ENCODE results near the gene SLC20A1.
"Not testable (repeated sequence)": the region's sequence is repeated elsewhere in the genome, so short reads cannot be mapped to it uniquely, and the experiment has no call there.

Gene SLC20A1

DNA sequence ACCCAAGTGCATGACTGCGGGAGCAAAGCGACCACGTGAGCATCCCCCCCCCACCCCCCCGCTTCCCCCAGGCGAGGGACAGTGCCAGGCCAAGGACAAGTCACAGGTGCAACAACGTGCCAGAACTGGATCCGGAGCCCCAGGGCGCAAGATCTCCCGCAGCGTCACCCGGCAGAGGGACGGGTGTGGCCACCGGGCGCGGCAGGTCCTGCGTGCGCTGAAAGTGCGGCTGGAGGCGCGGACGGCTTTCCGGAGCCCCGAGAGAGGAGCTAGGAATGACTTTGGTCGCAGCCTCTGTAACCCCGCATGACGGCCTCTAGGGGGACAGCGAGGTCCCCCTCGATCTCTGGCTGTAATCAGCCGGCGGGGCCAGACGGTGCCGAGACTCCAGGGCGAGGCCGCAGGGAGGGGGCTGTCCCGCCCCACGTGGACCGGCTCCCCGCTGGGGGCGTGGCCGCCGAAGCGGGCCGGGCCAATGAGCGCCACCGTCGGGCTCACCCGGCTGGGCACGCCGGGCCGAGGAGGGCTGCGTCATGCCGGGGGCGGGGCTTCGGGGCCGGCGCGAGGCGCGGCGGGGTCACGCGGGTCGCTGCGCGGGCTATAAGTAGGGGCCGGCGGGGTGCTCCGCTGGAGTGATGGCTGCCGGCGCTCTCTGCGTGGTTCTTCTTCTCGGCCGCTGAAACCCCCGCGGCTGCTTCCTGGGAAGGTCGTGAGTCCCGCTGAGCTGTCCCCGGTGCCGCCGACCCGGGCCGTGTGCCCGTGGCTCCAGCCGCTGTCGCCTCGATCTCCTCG, at the start of gene SLC20A1:
Gene SLC20A1, plus strand, starts transcription at position 630 of the 792 bp plus-strand sequence. CDS start 890 bp downstream, outside the sequence.
- DNase-seq (ENCODE audit: low read depth): peak; percentile 82

DNA sequence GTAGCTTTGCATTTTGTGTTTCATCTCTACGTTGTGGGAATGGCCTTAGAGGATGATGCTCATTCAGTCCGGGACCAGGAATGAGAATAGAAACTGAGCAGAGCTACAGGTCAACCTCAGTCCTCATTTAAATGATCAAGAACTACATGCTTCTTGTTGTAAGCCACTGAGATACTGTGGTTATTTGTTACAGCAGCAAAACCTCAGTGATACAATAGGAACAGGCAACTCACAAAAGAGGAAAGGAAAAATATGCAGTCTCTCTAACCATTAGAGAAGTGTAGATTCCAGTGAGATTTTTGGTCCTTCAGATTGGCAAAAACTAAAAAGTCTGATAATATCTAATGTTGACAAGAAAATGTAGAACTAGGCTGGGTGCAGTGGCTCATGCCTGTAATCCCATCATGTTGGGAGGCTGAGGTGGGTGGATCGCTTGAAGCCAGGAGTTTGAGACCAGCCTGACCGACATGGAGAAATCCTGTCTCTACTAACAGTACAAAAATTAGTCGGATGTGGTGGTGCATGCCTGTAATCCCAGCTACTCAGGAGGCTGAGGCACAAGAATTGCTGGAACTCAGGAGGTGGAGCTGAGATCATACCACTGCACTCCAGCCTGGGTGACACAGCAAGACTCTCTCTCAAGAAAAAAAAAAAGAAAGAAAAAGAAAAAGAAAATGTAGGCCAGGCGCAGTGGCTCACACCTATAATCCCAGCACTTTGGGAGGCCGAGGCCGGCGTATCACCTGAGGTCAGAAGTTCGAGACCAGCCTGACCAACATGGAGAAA, 48.0 kb upstream of the SLC20A1 start:
- DNase-seq (ENCODE audit: low read depth): no peak

- no peak for DNase-seq (ENCODE audit: low read depth)
These were observed 45.1 kb upstream of the SLC20A1 start for GRCh38 chr2:112600634-112601033.

GRCh38 chr2:112601754-112602153, 44.0 kb upstream of the SLC20A1 start:
- DNase-seq (ENCODE audit: low read depth): no peak

GRCh38 chr2:112602917-112603316, 42.8 kb upstream of the SLC20A1 start:
- DNase-seq (ENCODE audit: low read depth): no peak

GRCh38 chr2:112603731-112604130, 42.0 kb upstream of the SLC20A1 start:
- DNase-seq (ENCODE audit: low read depth): no peak

DNA sequence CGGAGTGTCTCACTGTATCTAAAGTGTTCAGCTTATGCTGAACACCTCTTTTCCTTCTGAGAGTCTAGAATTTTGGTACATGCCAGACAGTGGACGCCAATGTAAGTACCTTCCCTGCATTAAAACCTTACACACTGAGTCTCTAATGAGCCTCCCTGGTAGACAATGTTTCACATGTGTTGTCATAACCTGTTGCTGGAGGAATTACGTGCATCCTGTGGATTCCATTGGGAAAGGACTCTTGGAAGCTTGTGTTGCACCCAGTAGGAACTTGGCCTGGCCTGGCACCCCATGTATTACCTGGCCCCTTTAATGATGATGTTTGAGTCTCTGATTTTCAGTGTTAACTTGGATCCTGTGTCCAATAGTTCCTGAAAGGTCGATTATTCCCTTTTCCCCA, 40.8 kb upstream of the SLC20A1 start:
- DNase-seq (ENCODE audit: low read depth): no peak

DNA sequence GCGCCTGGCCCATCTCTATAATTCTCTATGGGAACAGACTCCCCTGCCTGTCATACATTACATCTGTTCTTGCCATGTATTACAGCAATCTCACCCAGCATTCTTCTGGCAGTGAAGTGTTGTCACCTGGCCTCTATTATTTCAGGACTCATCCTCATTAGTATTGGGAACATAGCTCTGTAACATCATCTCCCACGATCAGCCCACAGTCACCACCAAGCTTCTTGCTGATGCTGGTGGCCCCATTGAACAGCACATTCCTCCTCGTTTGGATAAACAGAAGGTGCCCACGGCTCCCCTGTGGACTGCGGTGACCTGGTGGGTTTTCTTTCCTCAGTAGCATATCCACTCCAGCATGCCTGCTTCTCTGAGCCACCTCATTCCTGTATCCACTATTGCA, 39.8 kb upstream of the SLC20A1 start:
- no peak for DNase-seq (ENCODE audit: low read depth)

- DNase-seq (ENCODE audit: low read depth): no peak
These were observed 39.2 kb upstream of the SLC20A1 start for GRCh38 chr2:112606547-112606946.

DNA sequence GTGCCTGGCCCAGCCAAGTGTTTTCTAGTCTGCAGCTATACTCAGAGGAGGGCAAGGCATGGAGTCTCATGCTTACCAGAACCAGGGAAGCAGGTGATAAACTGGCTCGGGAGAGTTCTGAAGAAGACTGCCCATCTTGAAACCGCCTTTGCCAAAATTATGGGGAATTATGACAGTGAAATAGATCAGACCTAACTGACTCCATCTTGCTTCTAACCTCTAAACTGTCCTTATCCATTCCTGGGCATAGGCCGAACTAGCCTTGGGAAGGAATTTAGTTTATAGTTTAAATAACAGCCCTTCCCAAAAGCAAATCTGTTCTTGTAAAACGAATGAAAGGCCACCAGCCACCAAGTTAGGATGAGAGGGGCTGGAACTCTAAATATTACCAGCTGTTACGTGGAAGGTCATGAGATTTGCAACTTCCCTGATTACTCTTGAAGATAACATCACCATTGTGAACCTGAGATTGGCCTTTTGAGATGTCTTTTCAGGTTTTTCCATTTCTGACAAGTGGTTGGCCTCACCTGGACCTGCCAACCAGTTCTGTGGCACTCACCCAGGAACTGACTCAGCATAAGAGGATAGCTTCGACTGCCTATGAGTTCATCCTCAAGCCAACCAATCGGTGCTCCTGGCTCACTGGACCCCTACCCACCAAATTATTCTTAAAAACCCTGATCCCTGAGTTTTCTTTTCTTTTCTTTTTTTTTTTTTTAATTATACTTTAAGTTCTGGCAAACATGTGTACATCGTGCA, 37.9 kb upstream of the SLC20A1 start:
- no peak for DNase-seq (ENCODE audit: low read depth)

DNA sequence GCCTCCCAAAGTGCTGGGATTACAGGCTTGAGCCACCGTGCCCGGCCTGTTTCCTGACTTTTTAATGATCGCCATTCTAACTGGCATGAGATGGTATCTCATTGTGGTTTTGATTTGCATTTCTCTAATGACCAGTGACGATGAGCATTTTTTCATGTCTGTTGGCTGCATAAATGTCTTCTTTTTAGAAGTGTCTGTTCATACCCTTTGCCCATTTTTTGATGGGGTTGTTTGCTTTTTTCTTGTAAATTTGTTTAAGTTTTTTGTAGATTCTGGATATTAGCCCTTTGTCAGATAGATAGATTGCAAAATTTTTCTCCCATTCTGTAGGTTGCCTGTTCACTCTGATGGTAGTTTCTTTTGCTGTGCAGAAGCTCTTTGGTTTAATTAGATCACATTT, 36.4 kb upstream of the SLC20A1 start:
- DNase-seq (ENCODE audit: low read depth): not testable (repeated sequence)

DNA sequence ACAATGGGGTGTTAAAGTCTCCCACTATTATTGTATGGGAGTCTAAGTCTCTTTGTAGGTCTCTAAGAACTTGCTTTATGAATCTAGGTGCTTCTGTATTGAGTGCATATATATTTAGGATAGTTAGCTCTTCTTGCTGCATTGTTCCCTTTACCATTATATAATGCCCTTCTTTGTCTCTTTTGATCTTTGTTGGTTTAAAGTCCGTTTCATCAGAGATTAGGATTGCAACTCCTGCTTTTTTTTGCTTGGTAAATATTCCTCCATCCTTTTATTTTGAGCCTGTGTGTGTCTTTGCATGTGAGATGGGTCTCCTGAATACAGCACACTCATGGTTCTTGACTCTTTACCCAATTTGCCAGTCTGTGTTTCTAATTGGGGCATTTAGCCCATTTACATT, 33.5 kb upstream of the SLC20A1 start:
- not testable (repeated sequence) for DNase-seq (ENCODE audit: low read depth)

DNA sequence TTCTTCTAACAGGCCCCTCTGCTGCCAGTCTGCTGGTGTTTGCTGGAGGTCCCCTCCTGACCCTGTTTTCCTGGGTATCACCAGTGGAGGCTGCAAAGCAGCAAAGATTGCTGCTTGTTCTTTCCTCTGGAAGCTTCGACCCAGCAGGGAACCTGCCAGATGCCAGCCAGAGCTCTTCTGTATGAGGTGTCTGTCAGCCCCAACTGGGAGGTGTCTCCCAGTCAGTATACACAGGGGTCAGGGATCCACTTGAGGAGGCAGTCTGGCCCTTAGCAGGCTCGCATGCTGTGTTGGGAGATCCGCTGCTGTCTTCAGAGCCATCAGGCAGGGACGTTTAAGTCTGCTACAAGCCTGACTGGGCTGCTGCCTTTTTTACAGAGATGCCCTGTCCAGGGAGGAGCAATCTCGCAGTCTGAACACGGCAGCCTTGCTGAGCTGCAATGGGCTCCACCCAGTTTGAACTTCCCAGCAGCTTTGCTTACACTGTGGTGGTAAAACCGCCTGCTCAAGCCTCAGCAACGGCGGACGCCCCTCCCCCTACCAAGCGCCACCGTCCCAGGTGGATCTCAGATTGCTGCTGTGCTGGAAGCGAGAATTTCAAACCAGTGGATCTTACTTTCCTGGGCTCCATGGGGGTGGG, 31.4 kb upstream of the SLC20A1 start:
- DNase-seq (ENCODE audit: low read depth): no peak

DNA sequence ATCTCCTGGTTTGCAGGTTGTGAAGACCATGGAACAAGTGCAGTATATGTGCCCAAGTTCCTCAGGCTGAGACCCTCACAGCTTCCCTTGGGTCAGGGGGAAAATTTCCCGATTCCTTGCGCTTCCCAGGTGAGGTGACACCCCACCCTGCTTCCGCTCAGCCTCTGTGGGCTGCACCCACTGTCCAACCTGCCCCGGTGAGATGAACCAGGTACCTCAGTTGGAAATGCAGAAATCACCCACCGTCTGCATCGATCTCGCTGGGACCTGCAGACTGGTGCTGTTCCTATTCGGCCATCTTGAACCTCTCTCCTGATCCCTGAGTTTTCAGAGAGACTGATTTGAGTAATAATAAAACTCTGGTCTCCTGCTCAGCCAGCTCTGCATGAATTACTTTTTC, 30.7 kb upstream of the SLC20A1 start:
- DNase-seq (ENCODE audit: low read depth): no peak

DNA sequence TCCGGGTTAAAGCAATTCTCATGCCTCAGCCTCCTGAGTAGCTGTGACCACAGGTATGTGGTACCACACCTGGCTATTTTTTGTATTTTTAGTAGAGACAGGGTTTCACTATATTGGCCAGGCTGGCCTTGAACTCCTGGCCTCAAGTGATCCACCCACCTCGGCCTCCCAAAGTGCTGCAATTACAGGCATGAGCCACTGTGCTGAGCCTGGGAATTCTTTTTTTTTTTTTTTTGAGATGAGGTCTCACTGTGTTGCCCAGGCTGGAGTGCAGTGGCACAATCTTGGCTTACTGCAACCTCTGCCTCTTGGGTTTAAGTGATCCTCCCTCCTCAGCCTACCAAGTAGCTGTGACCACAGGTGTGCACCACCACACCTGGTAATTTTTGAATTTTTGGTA, 29.9 kb upstream of the SLC20A1 start:
- not testable (repeated sequence) for DNase-seq (ENCODE audit: low read depth)

DNA sequence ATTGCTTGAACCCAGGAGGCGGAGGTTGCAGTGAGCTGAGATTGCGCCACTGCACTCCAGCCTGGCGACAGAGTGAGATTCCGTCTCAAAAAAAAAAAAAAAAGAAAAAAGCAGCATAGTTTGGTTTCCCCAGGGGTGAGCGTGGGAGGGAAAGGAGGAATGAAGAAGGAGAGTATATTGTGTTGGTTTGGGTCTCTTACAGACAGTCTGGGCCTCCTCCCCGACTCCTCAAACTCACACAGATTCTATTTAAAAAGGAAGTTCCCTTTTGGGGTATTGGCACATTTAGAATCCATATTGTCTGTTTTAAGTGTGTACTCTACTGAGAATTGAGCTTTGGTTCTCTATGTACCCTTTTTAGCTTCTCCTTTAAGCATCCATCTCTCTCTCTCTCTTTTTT, 27.4 kb upstream of the SLC20A1 start:
- DNase-seq (ENCODE audit: low read depth): no peak

DNA sequence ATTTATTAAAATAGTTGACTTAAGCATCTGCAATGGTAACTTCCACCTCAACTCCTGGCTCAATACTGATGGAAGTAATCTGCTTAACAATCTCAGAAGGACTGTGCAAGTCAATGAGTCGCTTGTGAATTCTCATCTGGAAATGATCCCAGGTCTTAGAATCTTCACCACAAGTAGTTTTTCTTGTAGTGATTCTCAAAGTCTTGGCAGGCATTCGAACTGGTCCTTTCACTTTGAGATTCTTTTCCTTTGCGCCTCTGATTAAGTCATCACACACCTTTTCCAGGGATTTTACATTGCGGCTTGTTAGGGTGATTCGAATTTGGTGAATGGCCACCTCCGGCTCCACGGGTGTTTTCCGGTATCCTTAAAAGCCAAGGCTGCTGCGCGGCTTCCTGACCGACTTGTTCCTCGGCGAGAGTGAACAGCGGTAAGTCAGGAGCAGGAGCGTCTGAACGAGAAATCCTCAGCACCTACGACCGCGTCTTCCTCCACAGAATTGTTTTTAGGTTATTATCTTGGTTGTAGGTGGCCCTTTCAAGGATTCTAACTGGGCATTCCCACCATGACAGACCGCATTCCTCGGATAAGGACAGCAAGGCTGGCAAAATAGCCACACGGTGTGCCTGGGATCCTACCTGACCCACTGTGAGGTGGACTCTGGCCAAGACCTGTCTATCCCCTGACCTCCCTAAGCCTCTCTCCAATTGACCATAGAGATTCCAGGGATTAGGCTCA, 23.8 kb upstream of the SLC20A1 start:
- DNase-seq (ENCODE audit: low read depth): no peak

DNA sequence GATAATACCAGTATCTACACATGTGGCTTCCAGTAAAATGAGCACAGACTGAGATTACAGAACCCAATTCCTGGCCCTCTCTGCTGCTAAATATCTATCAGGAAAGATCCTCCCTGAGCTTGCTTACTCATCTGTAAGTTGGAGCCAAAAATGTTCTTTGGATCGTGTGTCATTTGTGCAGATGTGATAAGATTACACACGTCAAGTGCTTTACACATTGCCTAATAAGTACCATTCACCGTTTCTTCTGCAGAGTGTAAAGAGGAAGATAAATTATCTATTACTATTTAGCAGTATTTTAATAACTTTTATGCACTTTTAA, 23.2 kb upstream of the SLC20A1 start:
- no peak for DNase-seq (ENCODE audit: low read depth)

GRCh38 chr2:112623913-112624777, 21.6 kb upstream of the SLC20A1 start:
- no peak for DNase-seq (ENCODE audit: low read depth)

- DNase-seq (ENCODE audit: low read depth): no peak
These were observed 20.1 kb upstream of the SLC20A1 start for GRCh38 chr2:112625474-112626114.

Data from CMK (cell line).